Adrenal gland (tissue), 5 donors: ENCODE data around the gene UBA5.

Experiments used
- CTCF ChIP-seq, 6 experiments: fragments of 450-650 bp in 4 of 6; fragments of 200-600 bp in 2 of 6; sonication (generic) in 1 of 6; IDR thresholded peaks; 1 replicate in 5 of 6; 2 replicates in 1 of 6; pipeline versions ENCODE4 v1.5.1 to v1.8.0; 2016 to 2021; ENCODE audit warnings: antibody characterized with exemption in 6 of 6, mild to moderate bottlenecking in 2 of 6, moderate library complexity in 1 of 6
- POLR2A ChIP-seq, 2 donors: fragments of 450-650 bp; IDR thresholded peaks; one replicate each; pipeline ENCODE4 v1.6.1; 2017; ENCODE audit warnings: antibody characterized with exemption in 2 of 2, mild to moderate bottlenecking in 2 of 2, moderate library complexity in 1 of 2
- donor health status: DM: no; HTN: no; CAD: no.

- TF ChIP-seq CTCF (IDR thresholded peaks at IDR 0.05) (no peak), POLR2A (IDR thresholded peaks at IDR 0.05) (no peak)
These were observed 50.2 kb downstream of the UBA5 start for GRCh38 chr3:132710311-132710710.
